ENCODE data around the gene CAPN5. TPM values are rescaled to one million over a fixed set of nuclear protein-coding genes. Genes with fewer than 3 reads are reported as not detected.
A peak's percentile ranks its signal among the peaks of the same experiment; 100 is the strongest.

Gene CAPN5
- total and polyA plus RNA-seq, 5 donors, result 2.9 to 6.9 (median 5.2) TPM

DNA sequence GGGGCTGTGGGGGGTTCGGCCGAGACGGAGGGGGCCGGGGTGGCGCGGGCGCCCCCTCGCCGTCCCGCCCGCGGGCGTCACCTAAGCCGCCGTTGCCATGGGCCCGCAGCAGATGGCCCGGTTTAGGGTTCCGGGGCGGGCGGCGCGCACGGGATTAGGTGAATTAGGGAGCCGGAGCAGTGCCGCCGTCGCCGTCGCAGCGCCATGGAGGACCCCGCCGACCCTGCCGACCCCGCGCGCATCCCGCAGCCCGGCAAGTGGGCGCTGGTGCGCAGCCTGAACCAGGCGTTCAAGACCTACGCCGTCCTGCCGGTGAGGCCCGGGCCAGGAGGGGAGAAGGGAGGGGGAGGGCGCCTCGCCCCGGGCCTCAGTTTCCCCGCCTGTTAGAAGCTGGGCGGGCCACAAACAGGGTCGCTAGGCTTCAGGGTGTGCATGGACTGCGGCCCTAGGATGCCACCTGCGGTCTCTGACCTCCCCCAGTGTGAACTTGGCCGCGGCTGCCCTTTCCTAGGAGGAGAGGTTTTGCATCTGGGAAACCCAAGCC, 71.4 kb downstream of the CAPN5 start:
- Histone ChIP-seq H3K9me3 (ENCODE audit: control insufficient read depth, low read length) (no peaks in the 10 kb centered on the region), H3K27me3 (ENCODE audit: control insufficient read depth, insufficient read depth) (no peaks in the 10 kb centered on the region), H3K4me3 (ENCODE audit: low read length) (no peak overlapping the region), H3K27ac (ENCODE audit: low read length) (no peak overlapping the region), H3K4me1 (ENCODE audit: control insufficient read depth, insufficient read depth, low read length) (no peaks in the 10 kb centered on the region)
- ATAC-seq (no peak), DNase-seq (peak in 1 of 3 donors; percentile 53)
- 34% methylated on average over 55 of the region's 55 CpGs for WGBS
- intact Hi-C loops (cut with DNase I), result no loop called here

DNA sequence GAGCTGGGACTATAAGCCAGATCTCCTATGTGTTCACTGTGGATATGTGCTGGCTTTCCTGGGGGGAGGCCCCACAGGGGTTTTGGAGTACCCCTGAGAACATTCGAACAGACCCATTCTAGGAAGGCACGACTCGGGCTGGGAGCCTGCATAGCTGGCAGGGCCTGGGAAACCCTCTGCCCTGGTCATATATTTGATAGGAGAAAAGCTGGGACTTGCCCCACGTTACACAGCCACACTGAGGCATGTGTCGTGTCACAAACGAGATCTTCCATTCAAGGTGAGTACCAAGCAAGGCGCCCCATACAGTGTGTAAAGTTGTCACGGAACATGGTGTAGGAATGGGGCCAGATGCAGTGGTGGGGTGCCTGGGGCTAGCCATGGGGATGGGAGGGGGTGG, 72.4 kb downstream of the CAPN5 start:
- Histone ChIP-seq H3K9me3 (ENCODE audit: control insufficient read depth, low read length) (no peaks in the 10 kb centered on the region), H3K4me3 (ENCODE audit: low read length) (no peak overlapping the region), H3K27me3 (ENCODE audit: control insufficient read depth, insufficient read depth) (no peaks in the 10 kb centered on the region), H3K4me1 (ENCODE audit: control insufficient read depth, insufficient read depth, low read length) (no peaks in the 10 kb centered on the region), H3K27ac (ENCODE audit: low read length) (no peak overlapping the region)
- 95% methylated on average over 8 of the region's 8 CpGs for WGBS
- intact Hi-C loops (cut with DNase I), result no loop called here
- DNase-seq (peak in 1 of 3 donors; percentile 17), ATAC-seq (no peak)

DNA sequence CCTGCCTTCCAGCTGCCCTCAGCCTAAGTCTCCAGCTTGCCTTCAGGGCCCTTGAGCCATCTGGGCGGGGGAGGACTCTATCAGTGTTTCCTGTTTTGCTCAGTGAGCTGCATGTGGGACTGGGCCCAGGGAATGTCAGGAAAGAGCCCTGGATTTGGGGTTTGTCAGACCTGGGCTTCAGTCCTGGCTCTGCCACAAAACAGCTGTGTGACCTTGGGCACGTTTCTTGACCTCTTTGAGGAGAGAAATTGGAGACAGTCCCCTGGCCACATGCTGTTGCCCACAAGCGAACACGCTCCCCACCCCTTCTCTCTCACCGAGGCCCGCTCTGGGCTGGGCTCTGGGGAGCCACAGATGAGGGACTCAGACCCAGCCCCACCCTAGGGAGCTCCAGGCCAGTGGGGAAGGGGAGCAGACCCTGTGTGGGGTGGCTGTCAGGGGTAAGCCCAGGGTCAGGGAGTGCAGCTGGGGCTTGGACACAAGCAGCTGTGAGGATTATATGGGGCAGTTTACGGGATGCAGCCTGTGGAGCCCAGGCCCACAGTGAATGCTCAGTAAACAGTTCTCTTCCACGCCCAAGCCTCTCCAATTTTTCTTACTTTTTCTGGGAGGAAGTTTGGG, 73.6 kb downstream of the CAPN5 start:
- DNase-seq, result peak; percentile 49 to 83 (median 71)
- 51% methylated on average over 8 of the region's 8 CpGs for WGBS
- Histone ChIP-seq H3K27ac (ENCODE audit: low read length) (peak overlapping the region; percentile 50), H3K4me1 (ENCODE audit: control insufficient read depth, insufficient read depth, low read length) (no peaks in the 10 kb centered on the region), H3K4me3 (ENCODE audit: low read length) (no peak overlapping the region), H3K9me3 (ENCODE audit: control insufficient read depth, low read length) (no peaks in the 10 kb centered on the region), H3K27me3 (ENCODE audit: control insufficient read depth, insufficient read depth) (no peaks in the 10 kb centered on the region)
- intact Hi-C loops (cut with DNase I), result loop anchor here in 1 of 4 donors (5.0 kb wide), 1 partner anchor 407 kb away; no protein-coding TSS in a partner anchor
- ATAC-seq, result peak; percentile 76 to 80

DNA sequence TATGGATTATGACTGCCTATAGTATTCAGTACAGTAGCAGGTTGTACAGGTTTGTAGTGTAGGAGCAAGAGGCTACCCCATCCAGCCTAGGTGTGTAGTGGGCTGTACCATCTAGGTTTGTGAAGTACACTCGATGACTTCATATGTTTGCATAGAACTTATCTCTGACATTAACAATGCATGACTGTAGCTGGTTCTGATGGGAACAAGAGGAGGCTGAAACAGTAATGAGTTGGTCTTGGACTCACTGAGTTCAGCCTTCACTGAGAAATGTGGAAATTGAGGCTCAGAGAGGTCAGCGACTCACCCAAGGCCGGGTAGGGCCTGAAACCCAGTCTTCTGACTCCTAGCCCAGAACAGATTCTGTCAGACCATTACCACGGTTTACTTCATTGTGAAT, 74.3 kb downstream of the CAPN5 start:
- ATAC-seq, result peak in 1 of 2 donors; percentile 47
- Histone ChIP-seq H3K27me3 (ENCODE audit: control insufficient read depth, insufficient read depth) (no peaks in the 10 kb centered on the region), H3K4me3 (ENCODE audit: low read length) (no peak overlapping the region), H3K9me3 (ENCODE audit: control insufficient read depth, low read length) (no peaks in the 10 kb centered on the region), H3K27ac (ENCODE audit: low read length) (no peak overlapping the region), H3K4me1 (ENCODE audit: control insufficient read depth, insufficient read depth, low read length) (no peaks in the 10 kb centered on the region)
- no peak for DNase-seq
- WGBS, result 91% methylated on average over 4 of the region's 4 CpGs
- intact Hi-C loops (cut with DNase I), result loop anchor here in 1 of 4 donors (5.0 kb wide), 1 partner anchor 406 kb away; no protein-coding TSS in a partner anchor

DNA sequence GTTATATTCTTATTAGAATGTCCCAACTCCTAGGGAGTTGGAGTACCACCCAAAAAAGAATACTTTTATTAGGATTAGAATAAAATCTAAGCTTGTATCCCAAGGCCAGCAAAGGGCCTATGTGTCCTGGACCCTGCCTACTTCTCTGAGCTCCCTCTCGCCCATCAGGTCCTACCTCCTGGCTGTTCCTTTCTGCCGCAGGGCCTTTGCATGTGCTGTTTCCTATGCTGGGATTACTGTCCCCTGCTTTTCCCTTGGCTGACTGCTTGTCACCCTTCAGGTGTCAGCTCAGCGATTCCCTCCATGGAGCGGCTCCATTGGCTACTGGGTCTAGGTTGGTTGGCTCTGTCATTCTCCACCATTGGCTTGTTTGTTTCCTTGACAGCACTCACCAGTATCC, 74.7 kb downstream of the CAPN5 start:
- ATAC-seq (no peak), DNase-seq (peak in 1 of 3 donors; percentile 13)
- intact Hi-C loops (cut with DNase I), result loop anchor here in 1 of 4 donors (5.0 kb wide), 1 partner anchor 406 kb away; no protein-coding TSS in a partner anchor
- no peak overlapping the region for H3K27ac ChIP-seq (ENCODE audit: low read length)
- H3K4me1 ChIP-seq (ENCODE audit: control insufficient read depth, insufficient read depth, low read length), result peaks cover under 1% of the 10 kb centered on the region
- no peak overlapping the region for H3K4me3 ChIP-seq (ENCODE audit: low read length)
- H3K27me3 ChIP-seq (ENCODE audit: control insufficient read depth, insufficient read depth), result no peaks in the 10 kb centered on the region
- 99% methylated on average over 4 of the region's 4 CpGs for WGBS
- H3K9me3 ChIP-seq (ENCODE audit: control insufficient read depth, low read length), result no peaks in the 10 kb centered on the region

DNA sequence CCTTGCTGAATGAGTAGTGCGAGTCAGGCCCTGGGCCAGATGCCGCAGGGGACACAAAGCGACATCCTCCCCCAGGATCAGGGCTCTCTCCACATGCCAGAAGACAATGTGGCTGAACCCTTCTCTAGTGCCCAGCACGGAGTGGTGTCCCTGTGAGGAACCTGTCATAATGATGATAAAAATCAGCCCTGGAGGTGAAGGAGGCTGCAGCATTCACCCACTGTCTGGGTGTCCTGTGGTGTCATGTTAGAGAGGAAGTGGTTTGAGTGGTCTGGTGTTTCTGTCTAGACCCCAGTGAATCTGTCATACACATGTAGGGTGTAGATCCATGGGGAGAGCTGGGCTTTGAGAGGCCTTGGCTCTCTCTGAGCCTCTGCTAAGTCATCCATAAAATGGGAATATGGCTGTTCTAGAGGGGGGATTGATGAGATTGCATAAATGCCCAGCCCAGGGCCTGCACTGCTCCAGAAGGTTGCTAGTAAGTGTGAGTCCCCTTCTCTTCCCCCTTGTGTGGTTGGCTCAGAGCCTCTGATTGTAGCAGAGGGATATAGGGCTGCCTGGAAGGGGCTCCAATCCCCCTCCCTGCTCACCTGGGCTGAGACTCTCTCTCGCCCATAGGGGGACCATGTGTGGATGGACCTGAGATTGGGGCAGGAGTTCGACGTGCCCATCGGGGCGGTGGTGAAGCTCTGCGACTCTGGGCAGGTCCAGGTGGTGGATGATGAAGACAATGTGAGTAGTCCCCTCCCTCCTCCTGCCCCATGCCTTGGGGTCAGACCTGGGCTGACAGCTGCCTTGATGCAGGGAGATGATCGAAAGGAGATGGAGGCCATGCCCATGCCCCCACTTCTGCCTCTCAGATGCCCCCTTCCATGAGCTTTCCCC, 75.6 kb downstream of the CAPN5 start:
- Histone ChIP-seq H3K27me3 (ENCODE audit: control insufficient read depth, insufficient read depth) (no peaks in the 10 kb centered on the region), H3K4me3 (ENCODE audit: low read length) (no peak overlapping the region), H3K27ac (ENCODE audit: low read length) (no peak overlapping the region), H3K4me1 (ENCODE audit: control insufficient read depth, insufficient read depth, low read length) (peaks cover 3% of the 10 kb centered on the region), H3K9me3 (ENCODE audit: control insufficient read depth, low read length) (no peaks in the 10 kb centered on the region)
- ATAC-seq, result no peak
- intact Hi-C loops (cut with DNase I), result loop anchor here in 1 of 4 donors (5.0 kb wide), 1 partner anchor 405 kb away; no protein-coding TSS in a partner anchor
- peak in 1 of 3 donors; percentile 23 for DNase-seq
- WGBS, result 89% methylated on average over 11 of the region's 11 CpGs

DNA sequence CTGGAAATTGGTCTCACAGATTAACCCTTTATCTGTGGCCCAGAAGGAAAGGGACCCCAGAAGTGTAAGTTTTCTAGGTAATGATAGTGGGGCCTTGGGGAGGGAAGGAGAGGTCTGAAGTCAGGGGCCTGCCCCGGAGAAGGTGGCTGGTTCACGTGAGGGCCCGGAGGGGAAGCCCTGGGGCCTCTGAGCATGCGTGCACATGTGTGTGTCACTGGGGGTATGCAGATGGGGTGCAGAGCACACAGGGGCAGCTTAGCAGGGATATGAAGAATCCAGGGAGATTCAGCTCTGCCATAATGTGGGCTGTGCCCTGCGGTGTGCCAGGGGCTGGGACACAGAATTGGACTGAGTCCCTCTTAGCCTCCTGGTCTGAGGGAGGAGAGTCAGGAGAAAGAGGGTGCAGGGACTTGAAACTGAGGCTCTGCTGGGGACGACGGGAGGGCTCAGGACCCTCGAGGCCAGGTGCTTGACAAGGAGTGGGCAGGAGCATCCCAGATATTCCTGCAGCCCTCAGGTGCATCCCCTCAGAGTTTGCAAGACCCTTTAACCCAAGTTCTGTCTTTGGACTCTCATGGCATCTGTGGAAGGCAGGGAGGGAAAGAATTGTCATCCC, 76.7 kb downstream of the CAPN5 start:
- ATAC-seq, result no peak
- intact Hi-C loops (cut with DNase I), result loop anchor here in 1 of 4 donors (5.0 kb wide), 1 partner anchor 404 kb away; no protein-coding TSS in a partner anchor

DNA sequence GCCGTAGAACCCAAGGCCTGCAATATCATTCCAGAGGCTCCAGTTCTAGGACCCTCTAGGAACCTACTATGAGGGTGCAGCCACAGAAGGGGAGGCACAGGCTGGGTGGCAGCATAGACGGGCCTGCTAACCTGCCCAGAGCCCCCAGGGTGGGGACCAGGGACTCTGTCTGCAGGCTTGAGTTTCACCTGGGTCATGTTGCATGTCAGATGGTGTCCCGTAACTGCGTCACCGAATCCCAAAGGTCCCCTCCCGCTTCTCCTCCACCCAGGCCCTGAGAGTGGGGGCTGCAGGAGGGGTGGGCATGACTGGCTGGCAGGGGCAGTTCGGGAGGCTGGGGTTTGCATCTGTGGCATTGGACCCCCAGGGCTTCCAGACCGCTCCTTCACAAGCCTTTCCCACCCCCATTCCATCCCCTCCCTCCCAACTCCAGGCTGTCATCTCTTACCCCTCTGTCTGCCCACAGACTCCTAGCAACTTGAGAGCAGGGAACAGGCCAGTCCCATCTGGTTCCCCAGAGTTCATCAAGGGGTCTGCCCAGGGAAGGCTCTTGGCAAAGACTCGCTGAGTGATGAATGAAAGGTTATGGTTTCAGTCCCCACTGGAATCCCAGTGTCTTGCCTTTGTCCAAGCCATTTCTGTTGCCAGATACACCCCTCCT, 77.6 kb downstream of the CAPN5 start:
- ATAC-seq (no peak), DNase-seq (peak in 1 of 3 donors; percentile 35)
- Histone ChIP-seq H3K4me3 (ENCODE audit: low read length) (no peak overlapping the region), H3K27me3 (ENCODE audit: control insufficient read depth, insufficient read depth) (no peaks in the 10 kb centered on the region), H3K27ac (ENCODE audit: low read length) (no peak overlapping the region), H3K9me3 (ENCODE audit: control insufficient read depth, low read length) (no peaks in the 10 kb centered on the region), H3K4me1 (ENCODE audit: control insufficient read depth, insufficient read depth, low read length) (peaks cover 3% of the 10 kb centered on the region)
- WGBS, result 92% methylated on average over 9 of the region's 9 CpGs
- intact Hi-C loops (cut with DNase I), result loop anchor here in 1 of 4 donors (5.0 kb wide), 1 partner anchor 403 kb away; no protein-coding TSS in a partner anchor

More for the DNA sequence above, 76.7 kb downstream of the CAPN5 start:
- Histone ChIP-seq H3K4me1 (ENCODE audit: control insufficient read depth, insufficient read depth, low read length) (peaks cover 3% of the 10 kb centered on the region), H3K27ac (ENCODE audit: low read length) (no peak overlapping the region), H3K9me3 (ENCODE audit: control insufficient read depth, low read length) (no peaks in the 10 kb centered on the region), H3K4me3 (ENCODE audit: low read length) (no peak overlapping the region), H3K27me3 (ENCODE audit: control insufficient read depth, insufficient read depth) (no peaks in the 10 kb centered on the region)
- 95% methylated on average over 8 of the region's 8 CpGs for WGBS
- DNase-seq, result peak in 1 of 3 donors; percentile 29

DNA sequence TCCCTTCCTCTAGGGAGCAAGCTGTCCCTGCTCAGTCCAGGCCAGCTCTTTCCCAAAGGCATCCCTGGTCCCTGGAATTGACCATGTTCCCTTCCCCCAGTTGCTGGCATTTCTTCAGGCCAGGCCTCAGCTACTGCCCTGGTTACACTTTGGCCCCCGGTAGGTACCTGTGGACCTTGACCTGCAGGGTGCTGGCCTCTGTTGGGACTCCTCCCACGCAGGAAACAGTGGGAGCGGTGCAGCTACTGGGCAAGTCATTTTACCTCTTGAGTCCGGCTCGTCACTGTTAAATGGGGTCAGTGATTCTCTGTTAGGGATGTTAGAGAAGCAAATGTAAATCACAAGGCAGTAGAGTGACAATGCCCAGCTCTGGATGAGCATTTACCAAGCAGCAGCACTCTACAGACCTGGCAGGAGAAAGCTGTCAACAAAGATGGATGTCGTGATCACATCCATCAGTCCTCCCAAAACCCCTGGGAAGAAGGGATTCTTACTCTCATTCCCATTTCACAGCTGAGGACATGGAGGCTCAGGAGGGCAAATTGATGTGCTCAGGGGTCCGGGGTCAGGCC, 78.2 kb downstream of the CAPN5 start:
- no peak overlapping the region for H3K27ac ChIP-seq (ENCODE audit: low read length)
- peaks cover 3% of the 10 kb centered on the region for H3K4me1 ChIP-seq (ENCODE audit: control insufficient read depth, insufficient read depth, low read length)
- H3K27me3 ChIP-seq (ENCODE audit: control insufficient read depth, insufficient read depth), result no peaks in the 10 kb centered on the region
- ATAC-seq (no peak), DNase-seq (no peak)
- intact Hi-C loops (cut with DNase I), result loop anchor here in 1 of 4 donors (5.0 kb wide), 1 partner anchor 402 kb away; no protein-coding TSS in a partner anchor
- no peak overlapping the region for H3K4me3 ChIP-seq (ENCODE audit: low read length)
- WGBS, result 84% methylated on average over 7 of the region's 7 CpGs
- no peaks in the 10 kb centered on the region for H3K9me3 ChIP-seq (ENCODE audit: control insufficient read depth, low read length)
